GM19193 (cell line): ENCODE data around the gene COBL.

ENCODE experiments used
- POLR2A ChIP-seq: IDR thresholded peaks from 4 replicates; pipeline ENCODE4 v1.6.1; 2011; ENCODE audit not compliant: insufficient read depth, insufficient read length; ENCODE audit errors: extremely low read depth

Gene COBL

DNA sequence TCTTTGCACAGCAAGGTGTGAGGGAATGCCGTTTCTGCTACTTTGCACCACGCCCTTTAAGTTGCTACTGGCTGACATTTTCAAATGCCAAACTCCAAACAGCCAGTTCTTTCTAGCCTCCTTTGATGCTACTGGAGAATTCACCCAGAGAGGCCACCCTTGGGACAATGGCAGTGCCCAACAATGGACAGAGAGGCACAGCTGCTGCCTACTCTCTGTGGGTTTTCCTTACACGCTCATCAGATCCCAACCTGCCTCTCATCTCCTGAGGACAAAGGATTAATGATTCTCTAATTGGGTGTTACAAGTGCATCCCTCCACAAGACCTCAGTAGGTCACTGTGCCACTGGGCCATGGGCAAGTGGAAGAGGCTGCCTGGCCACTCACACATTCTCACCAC lies 105.8 kb downstream of the COBL start:
- TF ChIP-seq POLR2A = no peak

DNA sequence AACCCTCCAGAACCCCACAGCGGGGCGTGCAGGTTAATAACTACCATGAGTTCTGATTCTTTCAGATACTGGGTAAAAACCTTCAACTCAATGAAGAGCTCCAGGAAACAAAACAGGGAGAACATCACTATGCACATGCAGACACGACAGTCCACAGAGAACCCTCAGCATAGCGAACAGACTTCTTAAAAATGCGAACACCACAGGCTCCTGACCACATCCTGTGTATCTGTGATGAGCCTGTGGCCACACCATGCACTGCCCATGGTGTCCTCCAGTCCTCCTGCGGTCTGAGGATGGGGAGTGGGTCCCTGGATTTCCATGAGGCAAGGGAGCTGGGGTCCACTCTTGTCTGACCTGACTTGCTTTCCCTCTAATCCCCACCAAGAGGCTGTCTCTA lies 107.2 kb downstream of the COBL start:
- no peak for TF ChIP-seq POLR2A

DNA sequence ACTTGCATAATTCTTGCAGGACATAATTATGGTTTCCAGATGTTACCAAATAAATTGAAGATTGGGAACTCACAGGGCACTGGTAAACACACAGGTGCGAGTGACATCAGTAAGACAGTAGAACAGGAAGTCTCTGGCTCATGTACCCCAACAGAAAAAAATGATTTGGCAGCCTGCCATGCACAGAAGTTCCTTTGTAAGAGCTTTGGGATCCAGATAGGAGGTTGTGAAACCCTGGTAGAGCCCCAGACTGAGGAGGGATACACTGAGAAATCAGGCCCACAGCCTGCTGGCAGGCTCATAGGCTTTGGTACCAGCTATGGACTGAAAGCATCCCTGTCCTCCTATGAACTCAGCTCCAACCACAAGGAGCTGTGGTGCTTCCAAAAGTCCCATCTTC lies 118.0 kb downstream of the COBL start:
- TF ChIP-seq POLR2A = no peak

DNA sequence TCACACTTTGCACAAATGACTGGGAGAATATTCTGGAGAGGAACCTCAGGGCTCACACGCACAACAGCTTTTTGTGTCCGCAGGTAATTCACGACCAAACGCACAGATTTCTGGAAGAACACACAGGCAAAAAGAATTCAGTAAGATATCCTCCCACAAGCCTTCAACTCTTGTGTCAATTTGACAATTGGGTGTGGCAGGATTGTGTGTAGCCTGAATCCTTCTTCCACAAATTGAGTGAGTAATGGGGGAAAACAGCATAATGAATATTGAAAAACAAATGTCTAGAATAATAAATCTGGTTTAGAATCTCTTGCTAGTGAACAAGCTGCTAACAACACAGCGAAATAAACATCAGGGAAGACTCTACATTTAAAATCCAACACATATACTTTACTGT lies 125.6 kb downstream of the COBL start:
- TF ChIP-seq POLR2A = no peak

DNA sequence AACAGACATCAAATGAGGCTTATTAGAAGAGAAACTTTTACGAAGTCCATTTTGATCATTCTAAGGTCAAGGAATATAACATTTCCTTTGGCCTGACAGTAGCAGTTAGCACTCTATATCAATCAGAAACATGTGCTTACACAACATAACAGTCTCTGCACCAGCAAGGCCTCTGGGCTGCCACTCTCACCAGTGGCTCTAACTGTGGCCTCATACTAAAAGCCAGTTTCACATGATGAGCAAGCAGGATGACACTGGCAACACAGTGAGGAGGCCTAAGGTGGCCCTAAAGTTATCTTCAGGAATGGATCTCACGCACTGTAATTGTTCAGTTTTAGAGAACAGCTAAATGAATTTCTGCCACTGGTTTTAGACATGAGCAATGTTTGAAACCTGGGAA lies 126.8 kb downstream of the COBL start:
- TF ChIP-seq POLR2A = no peak

DNA sequence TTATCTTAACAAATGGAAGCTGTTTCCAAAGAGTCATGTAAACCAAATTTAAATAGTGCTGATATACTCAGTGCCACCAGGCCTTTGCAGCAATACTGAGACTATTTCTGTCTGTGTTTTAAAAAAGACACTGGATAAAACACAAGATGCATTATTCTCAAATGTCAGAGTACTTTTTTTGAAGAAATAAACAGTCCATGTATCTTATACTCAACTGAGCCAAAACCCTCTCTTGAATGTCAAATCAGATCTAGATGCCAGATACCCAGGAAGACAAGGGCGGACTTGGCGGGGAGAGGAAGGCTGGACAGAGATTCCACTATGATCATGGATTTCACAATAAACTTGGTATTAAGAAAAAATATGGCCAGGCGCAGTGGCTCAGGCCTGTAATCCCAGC lies 127.6 kb downstream of the COBL start:
- TF ChIP-seq POLR2A = no peak

DNA sequence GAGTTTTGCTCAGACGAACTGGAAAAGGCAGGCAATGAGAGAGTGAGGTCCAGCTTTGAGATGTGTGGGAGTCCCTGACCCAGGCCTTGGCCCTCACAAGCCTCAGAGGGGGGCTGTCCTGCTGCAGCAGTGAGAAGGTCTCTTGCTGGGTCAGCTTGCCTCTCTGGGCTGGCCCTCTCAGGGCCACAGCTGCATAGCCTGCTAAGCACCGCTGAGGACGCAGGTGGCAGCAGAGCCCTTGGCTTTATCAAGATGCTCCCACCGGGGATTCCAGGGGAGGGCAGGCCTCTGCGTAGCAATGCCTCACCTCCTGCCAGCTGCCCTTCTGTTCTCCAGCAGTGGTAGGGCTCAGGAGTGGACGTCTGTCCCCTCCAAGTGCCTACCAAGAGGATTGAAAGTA lies 128.7 kb downstream of the COBL start:
- TF ChIP-seq POLR2A = no peak

DNA sequence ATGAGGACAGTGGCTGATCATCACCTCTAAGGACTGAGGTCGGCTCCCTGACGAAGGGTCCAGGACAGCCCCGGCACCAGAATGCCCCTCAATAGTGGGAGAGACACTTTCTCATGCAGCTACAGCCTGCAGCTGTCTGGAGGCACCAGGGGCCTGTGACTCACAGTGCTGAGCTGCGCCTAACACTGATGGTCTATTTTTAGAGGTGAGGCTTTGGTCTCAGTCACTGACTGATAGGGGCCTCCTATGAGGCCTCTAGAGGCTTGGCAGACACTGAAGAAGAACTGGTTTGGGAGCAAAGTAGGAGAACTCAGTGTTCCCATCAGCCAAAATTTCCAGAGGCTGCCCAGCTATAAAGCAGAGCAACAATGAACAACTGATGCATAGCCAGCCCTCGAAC lies 130.1 kb downstream of the COBL start:
- TF ChIP-seq POLR2A = no peak

DNA sequence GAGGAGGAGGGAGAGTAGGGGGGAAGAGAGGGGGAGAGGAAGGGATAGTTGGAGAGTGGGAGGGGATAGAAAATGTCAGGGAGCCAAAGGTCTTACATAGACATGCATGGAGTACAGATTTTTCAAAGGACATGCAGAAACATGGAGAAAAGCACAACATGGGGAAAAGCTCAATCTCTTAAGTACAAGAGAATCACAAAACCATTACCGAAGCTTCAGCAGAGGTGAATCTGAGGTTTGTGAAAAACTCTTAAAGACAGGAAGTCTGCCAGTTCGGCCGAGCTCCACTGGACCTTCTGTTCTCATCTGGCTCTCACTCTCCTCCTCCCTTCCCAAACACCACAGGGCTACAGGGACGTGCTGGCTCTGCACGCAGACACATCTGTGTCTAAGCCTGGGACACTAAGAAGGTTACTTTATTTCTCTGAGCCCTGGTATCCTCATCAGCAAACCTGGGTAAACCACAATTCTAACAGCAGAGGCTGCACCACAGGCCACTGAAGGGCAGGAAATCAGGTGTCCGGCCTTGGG lies 133.9 kb downstream of the COBL start:
- TF ChIP-seq POLR2A = no peak

DNA sequence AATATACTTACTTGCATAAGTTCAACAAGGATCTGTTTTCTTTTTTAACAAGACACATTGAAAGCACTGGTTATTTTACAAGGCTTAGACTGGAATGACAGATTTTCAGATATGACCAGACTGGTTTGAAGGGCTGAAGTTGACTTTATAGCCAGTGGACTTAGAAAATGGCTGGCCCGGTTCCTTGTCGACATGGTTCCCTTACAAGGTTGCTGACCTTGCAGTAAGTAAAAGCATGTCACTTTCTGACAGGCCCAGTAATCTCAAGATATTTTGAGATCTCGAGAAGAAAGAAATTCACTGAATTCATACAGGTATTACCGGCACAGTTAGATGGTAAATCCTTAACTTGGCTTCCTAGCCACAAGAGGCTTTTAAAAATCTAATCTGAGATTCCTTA lies 136.5 kb downstream of the COBL start:
- TF ChIP-seq POLR2A = no peak

DNA sequence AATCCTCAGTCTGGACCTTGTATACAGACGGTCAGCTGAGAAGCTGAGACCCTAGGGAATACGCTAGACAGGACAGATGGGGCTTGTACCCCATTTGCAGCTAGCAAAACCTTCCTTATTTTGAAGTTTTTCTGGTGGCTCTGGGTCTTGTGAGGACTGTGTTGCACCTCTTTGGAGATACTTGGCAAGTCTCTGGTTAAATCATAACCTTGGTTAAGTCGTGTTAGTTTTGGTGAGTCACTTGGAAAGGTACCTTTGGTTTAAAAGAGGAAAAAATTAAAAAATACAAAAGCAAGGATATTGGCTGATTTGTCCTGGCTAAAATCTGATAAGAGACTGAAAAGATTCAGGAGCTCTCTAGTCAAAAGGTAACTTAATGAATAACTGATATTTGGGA lies 140.6 kb downstream of the COBL start:
- no peak for TF ChIP-seq POLR2A

DNA sequence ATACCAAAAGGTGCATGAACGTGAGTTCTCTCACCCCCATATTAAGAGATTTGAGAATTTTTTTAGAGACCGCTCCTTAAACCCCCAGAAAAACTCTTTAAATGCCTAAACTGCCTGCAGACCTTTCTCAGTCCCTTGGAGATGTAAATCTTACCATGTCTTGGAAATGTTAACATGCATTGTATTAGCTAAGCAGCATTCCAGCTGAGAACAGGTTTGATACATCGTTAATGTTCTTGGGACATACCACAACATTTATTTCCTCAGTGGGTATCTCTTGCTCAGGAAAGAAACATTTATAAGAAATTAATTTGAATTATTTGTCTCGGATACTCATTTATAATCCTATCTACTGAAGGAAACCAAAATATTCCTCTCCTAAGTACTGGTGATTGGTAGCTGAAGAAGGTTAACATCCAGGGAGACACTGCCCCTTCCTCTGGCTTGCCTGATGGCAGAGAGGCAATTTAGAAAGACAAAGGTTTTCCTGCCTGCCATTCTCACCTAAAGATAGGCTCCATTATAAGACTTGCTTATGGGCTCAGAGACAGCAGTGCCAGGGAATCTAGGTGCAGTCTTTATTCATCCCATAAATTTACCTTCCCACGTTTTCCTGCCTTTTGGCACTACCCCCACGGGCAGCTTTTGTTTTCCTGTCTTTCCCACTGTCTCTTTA lies 141.2 kb downstream of the COBL start:
- TF ChIP-seq POLR2A = no peak

DNA sequence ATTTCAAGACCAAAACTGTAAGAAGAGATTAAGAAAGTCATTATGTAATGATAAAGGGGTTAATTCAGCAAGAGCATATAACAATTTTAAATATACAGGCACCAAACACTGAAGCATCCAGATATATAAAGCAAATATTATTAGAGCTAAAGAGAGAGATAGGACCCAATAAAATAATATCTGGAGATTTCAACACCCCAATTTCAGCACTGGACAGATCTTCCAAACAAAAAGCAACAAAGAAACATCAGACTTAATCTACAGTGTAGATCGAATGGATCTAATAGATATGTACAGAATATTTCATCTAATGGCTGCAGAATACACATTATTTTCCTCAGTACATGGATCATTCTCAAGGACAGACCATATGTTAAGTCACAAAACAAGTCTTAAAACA lies 151.3 kb downstream of the COBL start:
- no peak for TF ChIP-seq POLR2A

DNA sequence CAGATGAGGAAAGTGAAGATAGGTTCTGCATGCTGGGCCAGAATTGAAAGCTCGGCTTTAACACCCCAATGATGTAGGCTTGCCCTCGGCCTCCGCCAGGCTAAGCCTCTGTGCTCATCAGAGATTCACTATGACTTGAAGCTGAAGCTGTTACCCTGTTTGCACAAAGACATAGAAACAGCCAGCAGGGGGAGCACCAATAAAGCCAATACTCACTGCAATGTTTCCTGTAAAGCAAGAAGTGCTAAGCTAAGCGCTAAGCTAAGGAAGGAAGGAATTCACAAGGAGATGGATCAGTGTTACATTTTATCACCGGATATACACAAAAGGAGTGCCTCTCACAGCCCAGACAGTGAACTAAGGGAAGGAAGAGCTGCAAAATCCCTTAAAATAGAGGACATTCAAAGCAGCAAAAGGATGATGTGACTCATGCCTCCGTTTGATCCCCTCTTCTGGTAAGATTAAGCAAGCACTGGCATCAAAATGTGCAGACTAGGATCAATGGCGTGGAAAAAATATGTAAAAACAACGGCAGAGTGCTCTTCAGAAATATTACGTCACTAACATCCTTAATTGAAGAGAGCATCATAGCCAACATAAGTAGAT lies 153.8 kb downstream of the COBL start:
- TF ChIP-seq POLR2A = no peak

DNA sequence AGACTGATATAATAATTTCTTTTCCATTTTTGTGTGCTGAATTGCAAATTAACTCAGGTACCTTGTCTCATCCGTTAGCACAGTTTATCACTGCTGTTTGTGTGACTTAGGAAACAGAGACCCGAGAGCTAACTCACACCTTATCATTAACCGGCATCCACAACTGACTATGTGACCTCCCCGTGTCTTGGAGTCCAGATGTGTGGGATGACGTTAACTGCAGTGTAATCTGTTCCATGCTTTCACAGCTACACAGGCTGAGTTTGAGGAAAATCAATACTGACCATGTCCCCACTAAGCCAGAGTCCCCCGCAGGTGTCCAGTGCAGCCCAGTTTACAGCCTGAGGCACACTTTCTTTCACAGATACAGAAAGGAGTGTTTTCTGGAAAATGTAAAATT lies 154.7 kb downstream of the COBL start:
- no peak for TF ChIP-seq POLR2A

DNA sequence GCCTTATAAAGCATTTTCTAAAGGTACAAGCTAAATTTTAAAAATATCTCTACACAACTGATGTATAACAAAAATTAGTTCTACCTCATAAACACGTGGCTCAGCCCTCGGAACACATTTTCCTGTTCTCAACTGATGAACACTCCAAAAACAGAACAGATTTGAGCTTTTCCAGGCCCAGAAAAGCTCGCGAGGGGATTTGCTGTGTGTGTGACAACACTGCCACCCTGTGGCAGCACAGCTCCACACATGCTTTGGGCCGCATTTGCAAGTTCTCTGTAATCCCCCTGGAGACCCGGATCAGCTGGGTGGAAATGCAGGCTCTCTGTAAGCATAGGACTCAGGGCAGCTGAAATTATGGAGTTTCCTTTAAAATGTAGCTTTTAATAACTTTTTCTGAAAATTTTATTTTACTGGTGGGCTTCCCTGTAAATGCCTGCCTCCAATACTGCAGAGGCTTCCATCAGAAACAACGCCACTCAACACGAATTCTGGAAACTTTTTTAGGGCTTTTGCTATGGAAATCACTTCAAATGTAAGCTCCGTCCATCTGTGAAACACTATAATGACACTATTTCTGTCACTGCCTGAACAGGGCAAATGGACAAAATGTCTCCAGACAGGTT lies 155.5 kb downstream of the COBL start:
- TF ChIP-seq POLR2A = no peak

DNA sequence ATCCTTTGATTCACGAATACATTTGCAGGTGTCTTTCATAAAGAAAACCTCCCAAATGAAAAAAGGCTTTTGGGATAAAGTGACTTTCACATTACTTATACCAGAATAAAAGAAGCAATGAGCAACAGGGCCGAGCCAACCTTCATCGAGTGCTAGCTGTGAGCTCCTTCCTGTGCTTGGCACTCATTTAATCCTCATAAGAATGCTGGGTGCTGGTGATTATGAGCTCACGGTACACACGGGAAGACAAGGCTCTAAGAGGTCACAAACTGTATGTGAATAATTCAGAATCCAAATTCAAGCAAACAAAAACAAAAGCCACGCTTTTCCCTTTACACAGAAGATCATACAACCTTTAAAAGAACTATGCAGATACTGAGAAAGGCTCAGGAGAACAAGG lies 156.2 kb downstream of the COBL start:
- no peak for TF ChIP-seq POLR2A

DNA sequence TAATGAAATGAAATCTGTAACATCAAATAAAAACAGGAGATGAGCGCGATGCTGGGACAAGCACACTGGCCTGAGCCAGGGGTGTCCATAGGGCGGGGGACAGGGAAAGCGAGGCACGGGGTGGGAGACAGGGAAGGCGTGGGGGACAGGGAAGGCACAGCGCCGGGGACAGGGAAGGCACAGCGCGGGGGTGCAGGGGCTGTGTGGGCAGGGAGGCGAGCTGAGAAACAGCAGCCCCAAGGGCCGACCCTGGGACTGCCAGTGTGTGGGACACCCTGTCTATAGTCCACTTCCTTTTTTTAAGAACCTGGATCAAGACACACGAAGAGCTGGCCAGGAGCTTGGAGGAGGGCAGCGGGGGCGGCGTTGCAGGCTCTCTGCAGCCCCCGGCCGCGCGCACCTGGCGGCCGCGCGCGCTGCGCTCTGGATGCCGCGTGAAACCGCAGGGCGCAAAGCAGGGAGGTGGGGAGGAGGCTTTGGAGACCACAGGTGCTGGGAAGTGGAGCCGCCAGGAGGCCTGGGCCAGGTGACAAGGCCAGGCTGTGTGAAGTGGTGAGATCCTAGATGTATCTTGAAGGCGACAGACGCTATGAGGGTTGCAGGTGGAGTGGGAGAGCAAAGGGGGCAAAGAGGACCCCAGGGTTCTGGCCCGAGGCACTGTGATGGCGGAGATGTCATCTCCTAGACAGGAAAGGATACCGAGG lies 157.7 kb downstream of the COBL start:
- TF ChIP-seq POLR2A = no peak
